ENCODE measurements around the gene OTUB1.

OTUB1 gene

GRCh38 chr11:63978551-63979239 is 7.5 kb upstream of the OTUB1 start:
- no peak for DNase-seq (ENCODE audit: low read depth)

DNA sequence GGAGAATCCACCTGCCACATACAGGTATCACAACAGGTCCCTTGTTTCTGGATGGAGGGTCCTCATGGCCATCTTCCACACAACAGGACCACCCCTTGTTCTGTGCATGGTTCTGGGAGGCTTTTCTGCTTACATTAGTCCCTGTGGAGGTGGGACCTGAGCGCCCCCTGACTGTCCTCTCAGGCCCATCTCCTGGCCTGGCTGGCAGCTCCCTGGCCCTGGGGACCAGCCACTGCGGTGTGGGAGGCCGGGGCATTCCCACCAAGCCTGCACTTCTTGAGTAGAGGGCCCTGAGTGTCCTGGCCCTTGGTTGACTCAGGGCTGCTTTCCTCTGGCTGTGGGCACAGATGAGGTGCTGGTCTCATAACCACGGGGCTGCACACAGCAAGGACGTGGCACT is 6.8 kb upstream of the OTUB1 start:
- no peak for DNase-seq (ENCODE audit: low read depth)

GRCh38 chr11:63985812-63986155 is 454 bp upstream of the OTUB1 start:
- peak; percentile 60 for DNase-seq (ENCODE audit: low read depth)

GRCh38 chr11:63986932-63987513 is 785 bp downstream of the OTUB1 start:
- DNase-seq (ENCODE audit: low read depth) = no peak

GRCh38 chr11:63991558-63991957 is 5.3 kb downstream of the OTUB1 start:
- no peak for DNase-seq (ENCODE audit: low read depth)

DNA sequence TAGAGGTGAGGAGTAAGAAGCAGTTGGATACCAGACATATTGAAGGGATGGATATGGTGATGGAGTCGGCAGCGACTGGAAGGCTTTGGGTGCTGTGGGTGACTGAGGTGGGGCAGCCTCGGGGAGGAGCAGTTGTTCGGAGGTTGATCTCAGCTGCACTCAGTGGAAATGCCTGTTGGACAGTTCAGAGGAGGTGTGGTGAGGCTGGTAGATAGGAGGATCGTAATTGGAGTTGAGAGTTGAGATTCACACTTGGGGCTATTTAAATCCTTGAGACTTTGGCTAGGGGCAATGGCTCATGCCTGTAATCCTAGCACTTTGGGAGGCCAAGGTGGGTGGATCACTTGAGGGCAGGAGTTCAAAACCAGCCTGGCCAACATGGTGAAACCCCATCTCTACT is 6.9 kb downstream of the OTUB1 start:
- DNase-seq (ENCODE audit: low read depth) = no peak

- DNase-seq (ENCODE audit: low read depth) = no peak
Measured at GRCh38 chr11:63993993-63994392, 7.8 kb downstream of the OTUB1 start.

- no peak for DNase-seq (ENCODE audit: low read depth)
Measured at GRCh38 chr11:63996512-63996911, 10.3 kb downstream of the OTUB1 start.

- no peak for DNase-seq (ENCODE audit: low read depth)
Measured at GRCh38 chr11:63997104-63997700, 11.0 kb downstream of the OTUB1 start.

DNA sequence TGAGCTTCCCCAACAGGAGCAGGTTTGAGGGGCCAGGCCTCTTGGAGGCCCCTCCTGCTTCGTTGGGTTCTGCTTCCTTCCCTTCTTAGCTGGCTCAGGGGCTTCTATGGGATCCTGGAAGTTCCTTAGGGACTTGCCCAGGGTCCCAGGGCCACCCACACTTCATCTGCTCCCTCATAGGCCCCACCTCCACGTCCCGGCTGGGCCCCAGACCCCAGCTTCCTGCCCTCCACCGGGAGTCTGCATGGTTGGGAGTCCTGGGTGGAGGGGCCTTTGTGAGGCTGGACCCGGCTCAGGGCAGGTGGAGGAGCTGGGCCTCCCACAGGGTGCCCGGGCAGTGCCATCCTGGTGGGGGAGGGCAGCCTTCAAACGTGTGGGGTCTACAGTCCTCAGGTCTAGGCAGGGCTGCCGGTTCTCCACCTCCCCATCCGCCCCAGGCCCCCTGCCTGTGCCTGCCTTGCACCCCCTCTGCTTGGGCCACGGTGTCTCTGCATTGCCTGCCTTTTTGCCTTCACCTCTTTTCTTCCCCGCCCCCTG is 11.6 kb downstream of the OTUB1 start:
- DNase-seq (ENCODE audit: low read depth) = no peak

DNA sequence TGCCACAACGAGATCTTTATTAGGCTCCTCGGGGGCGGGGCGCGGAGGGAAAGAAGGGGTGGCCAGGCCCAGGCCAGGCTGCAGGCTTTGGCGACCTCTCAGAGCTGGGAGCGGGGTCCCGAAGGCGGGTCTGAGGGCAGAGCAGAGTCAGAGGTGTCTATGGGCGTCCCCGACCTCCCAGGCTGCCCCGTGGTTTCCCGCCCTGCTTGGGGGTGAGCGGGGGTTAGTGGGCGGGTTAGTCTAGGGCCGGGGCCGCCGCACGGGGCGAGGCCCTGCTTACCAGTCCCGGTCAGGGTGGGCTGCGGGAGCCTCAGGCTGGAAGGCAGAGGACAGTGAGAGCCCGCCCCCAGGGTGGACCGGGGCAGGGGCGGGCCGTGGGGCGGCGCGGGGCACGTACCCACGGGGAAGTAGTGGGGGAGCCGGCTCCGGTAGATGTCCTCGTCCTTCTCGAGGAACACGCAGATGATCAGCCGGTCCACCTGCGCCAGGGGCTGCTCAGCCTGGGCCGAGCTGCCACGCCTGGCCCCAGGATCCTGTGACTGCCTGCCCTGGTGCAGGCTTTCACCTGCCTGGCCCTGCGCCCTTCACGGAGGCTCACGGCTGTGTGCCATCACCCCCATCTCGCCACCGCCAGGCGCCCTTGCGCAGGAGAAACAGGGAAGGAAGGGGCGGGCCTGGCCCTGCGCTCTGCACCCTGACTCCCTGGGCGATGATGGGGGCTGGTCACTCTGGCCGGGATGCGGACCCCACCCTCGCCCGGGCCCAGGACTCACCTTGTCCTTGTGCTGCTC is 12.5 kb downstream of the OTUB1 start:
- DNase-seq (ENCODE audit: low read depth) = no peak

- DNase-seq (ENCODE audit: low read depth) = peak; percentile 49
Measured at GRCh38 chr11:63999349-64000025, 13.2 kb downstream of the OTUB1 start.

DNA sequence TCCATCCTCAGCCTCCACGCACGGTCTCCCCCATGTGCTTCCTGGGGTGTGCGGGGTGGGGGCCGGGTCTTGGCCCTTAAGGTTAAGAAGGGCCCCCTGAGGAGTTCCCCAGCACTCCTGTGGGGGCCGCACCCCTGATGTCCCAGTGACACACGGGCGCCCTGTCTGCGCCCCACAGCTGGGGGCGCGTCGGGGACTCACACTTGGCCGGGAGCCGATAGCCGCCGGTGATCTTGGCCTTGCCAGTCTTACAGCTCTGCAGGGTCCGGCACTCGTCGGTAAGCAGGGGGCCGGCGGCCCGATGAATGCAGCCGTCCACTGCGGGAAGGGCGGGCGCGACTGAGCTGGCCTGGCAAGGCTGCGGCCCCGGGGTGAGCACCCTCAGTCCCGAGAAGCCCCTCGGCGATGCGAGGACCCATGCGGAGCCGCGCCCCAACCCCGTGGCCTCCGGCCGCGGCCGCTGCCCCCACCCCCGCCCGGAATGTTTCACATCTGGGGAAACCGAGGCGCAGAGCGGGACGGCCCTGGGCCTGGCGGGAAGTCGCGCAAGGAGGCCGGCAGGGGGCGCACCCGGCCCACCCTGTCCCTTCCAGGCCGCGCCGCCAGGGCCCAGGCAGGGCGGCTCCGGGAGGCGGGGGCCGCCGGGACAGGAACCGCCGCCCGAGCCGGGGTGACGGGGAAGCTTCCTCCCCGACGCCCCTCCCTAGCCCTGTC is 13.9 kb downstream of the OTUB1 start:
- DNase-seq (ENCODE audit: low read depth) = peak; percentile 63

DNA sequence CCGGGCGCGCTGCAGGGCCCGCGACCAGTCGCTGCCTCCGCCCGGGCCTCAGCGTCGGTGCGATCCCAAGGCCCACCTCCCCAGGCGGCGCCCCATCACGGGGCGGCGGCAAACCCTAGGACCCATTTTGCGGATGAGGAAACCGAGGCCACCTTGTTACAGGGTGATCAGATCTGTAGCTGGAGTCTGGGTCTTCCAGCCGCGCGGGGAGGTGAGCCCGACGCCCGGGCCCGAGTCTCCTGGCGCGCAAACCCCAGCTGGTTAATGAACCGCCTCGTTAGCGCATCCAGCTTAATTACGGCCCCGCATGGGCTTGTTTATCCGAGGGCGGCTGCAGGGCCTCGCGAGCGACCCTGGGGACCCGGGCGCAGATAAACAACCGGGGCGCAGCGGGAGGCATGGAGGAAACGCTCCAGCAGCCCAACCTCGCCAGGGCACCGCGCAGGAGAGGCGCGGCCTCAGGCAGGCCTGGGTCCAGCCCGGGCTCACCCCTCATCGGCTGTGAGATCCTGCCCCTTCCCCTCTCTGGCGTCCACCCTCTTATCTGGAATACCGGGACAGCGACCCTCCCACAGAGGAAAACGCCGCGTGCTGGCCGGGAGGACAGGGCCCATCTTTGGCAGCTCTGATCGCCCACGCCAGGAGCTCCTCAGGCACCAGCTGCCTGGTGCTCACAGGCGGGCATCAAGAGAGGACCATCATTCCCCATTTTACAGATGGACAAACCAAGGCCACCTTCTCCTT is 14.7 kb downstream of the OTUB1 start:
- no peak for DNase-seq (ENCODE audit: low read depth)

- DNase-seq (ENCODE audit: low read depth) = no peak
Measured at GRCh38 chr11:64001484-64002420, 15.5 kb downstream of the OTUB1 start.

DNA sequence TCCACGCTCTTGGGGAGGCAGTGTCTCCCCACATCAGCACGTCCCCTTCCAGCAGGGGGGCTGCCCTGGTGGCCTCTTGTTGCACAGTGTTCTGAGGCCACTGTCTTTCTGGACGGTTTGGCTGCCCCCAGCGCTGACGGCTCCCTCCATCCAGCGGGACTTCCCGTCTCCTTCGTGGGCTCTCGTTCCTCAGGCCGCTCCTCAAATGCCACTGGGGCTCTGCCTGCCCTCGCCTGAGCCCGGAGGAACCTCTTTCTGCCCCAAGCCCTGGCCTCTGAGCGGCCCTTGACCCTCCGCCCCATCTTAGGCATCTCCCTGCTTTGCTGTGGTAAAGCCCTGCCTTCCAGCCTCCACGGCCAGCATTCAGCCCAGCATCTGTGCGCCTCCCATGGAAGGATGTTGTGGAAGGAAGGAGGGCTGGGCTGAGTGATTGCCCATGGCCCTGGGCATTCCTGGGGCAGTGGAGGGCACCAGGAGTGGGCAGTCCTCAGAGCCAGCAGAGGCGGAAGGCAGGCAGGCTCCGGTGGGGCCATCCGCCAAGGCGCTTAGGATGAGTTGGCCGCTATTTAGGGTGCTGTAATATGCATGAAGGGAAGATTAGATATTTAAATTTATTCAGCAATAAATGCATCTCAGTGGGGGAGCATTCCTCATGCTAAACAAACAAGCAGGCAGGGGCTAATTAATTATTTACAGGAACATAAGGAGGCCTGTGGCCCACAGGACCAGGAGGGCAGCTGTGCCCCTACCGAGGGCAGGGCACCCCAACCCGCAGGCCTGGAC is 17.8 kb downstream of the OTUB1 start:
- DNase-seq (ENCODE audit: low read depth) = no peak

- no peak for DNase-seq (ENCODE audit: low read depth)
Measured at GRCh38 chr11:64004590-64004984, 18.3 kb downstream of the OTUB1 start.

DNA sequence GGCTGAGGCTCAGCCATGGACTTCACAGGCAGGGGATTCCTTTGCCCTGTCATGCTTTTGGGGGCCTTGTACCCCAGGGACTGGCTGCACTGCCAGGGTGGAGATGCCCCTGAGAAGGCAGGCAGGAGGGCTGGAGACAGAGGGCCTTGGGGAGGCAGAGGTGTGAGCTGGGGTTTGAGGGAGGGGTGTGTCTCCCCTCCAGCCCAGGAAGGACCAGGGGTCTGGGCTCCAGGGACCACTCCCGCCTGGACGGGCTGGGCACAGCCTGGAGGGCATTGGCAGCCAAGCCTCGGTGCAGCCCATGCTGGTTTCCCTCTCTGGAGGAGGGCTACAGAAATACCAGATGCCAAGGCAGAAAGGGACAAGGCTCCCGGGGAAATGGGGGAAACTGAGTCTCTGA is 19.5 kb downstream of the OTUB1 start:
- no peak for DNase-seq (ENCODE audit: low read depth)

- DNase-seq (ENCODE audit: low read depth) = no peak
Measured at GRCh38 chr11:64006398-64006797, 20.2 kb downstream of the OTUB1 start.

All from activated T-cell treated with anti-CD3 and anti-CD28 coated beads for 1 hour (primary cell).